DOHH2 (cell line): ENCODE results near the gene PON2.

Source experiments
- H3F3A ChIP-seq: fragments of 200-600 bp; sonication (generic), shearing (Covaris generic); 2 replicates; pipeline ENCODE4 v1.6.0; 2016; ENCODE audit warnings: antibody characterized with exemption, mild to moderate bottlenecking; ENCODE audit not compliant: control insufficient read depth, insufficient read depth
- H3K27ac ChIP-seq: fragments of 200-600 bp; sonication (generic); 2 replicates; pipeline ENCODE4 v1.5.1; 2014; ENCODE audit warnings: low read depth, mild to moderate bottlenecking, low read length, moderate library complexity
- H3K27me3 ChIP-seq: fragments of 200-600 bp; sonication (generic); 2 replicates; pipeline ENCODE4 v1.6.1; 2014; ENCODE audit warnings: mild to moderate bottlenecking, low read length, mixed read lengths; ENCODE audit not compliant: control insufficient read depth
- H3K36me3 ChIP-seq: fragments of 200-600 bp; sonication (generic); 2 replicates; pipeline ENCODE4 v1.6.1; 2014; ENCODE audit warnings: mild to moderate bottlenecking, low read length, moderate library complexity, mixed read lengths; ENCODE audit not compliant: control insufficient read depth
- H3K4me1 ChIP-seq: fragments of 200-600 bp; sonication (generic); 2 replicates; pipeline ENCODE4 v1.6.1; 2014; ENCODE audit warnings: mild to moderate bottlenecking, low read length, mixed read lengths; ENCODE audit not compliant: control insufficient read depth
- H3K4me2 ChIP-seq: fragments of 200-600 bp; sonication (generic); 2 replicates; pipeline ENCODE4 v1.6.0; 2014; ENCODE audit warnings: mild to moderate bottlenecking, low read length, moderate library complexity
- H3K4me3 ChIP-seq: fragments of 200-600 bp; sonication (generic); 2 replicates; pipeline ENCODE4 v1.5.1; 2014; ENCODE audit warnings: mild to moderate bottlenecking, low read length, mixed read lengths
- H3K79me2 ChIP-seq: fragments of 200-600 bp; sonication (generic); 2 replicates; pipeline ENCODE4 v1.6.1; 2014; ENCODE audit warnings: mild to moderate bottlenecking, low read length, mixed read lengths; ENCODE audit not compliant: control insufficient read depth
- H3K9me2 ChIP-seq: fragments of 200-600 bp; sonication (generic); replicated peaks from 2 replicates; pipeline ENCODE4 v1.6.1; 2014; ENCODE audit warnings: mild to moderate bottlenecking, low read length, mixed read lengths; ENCODE audit not compliant: control insufficient read depth
- H3K9me3 ChIP-seq: fragments of 200-600 bp; sonication (generic); 2 replicates; pipeline ENCODE4 v1.6.1; 2014; ENCODE audit warnings: antibody characterized with exemption, low read length, mixed read lengths; ENCODE audit not compliant: control insufficient read depth, insufficient read depth
- H4K20me1 ChIP-seq: fragments of 200-600 bp; sonication (generic); 2 replicates; pipeline ENCODE4 v1.6.0; 2014; ENCODE audit warnings: low read depth, mild to moderate bottlenecking, antibody characterized with exemption, low read length, moderate library complexity; ENCODE audit not compliant: control insufficient read depth, insufficient read depth
- CTCF ChIP-seq: fragments of 200-600 bp; sonication (generic); IDR thresholded peaks from one replicate; pipeline ENCODE4 v1.5.1; 2014; ENCODE audit warnings: antibody characterized with exemption, mild to moderate bottlenecking, low read depth, low read length; ENCODE audit not compliant: poor library complexity, severe bottlenecking
- EZH2phosphoT487 ChIP-seq: fragments of 200-600 bp; sonication (generic); IDR thresholded peaks from 2 replicates; pipeline ENCODE4 v1.6.1; 2017; ENCODE audit warnings: borderline replicate concordance, mild to moderate bottlenecking, antibody characterized with exemption, low read length, moderate library complexity, mixed read lengths

The PON2 gene

GRCh38 chr7:95471071-95471470 is 36.2 kb upstream of the PON2 start:
- no peaks in the 10 kb centered on the region for H3K27me3 ChIP-seq
- no peaks in the 10 kb centered on the region for H4K20me1 ChIP-seq
- H3K79me2 ChIP-seq, result no peaks in the 10 kb centered on the region
- no peaks in the 10 kb centered on the region for H3K9me2 ChIP-seq
- no peak overlapping the region for H3K4me3 ChIP-seq
- no peak for TF ChIP-seq CTCF
- TF ChIP-seq EZH2phosphoT487, result no peak
- H3F3A ChIP-seq, result no peaks in the 10 kb centered on the region
- no peak overlapping the region for H3K27ac ChIP-seq
- H3K4me1 ChIP-seq, result no peaks in the 10 kb centered on the region
- H3K4me2 ChIP-seq, result no peak overlapping the region
- no peaks in the 10 kb centered on the region for H3K9me3 ChIP-seq
- H3K36me3 ChIP-seq, result no peaks in the 10 kb centered on the region

GRCh38 chr7:95470452-95470851 is 35.6 kb upstream of the PON2 start:
- no peaks in the 10 kb centered on the region for H3K9me3 ChIP-seq
- H3K27ac ChIP-seq, result no peak overlapping the region
- no peak overlapping the region for H3K4me2 ChIP-seq
- no peaks in the 10 kb centered on the region for H4K20me1 ChIP-seq
- H3K4me3 ChIP-seq, result no peak overlapping the region
- H3K4me1 ChIP-seq, result no peaks in the 10 kb centered on the region
- no peaks in the 10 kb centered on the region for H3K9me2 ChIP-seq
- H3F3A ChIP-seq, result no peaks in the 10 kb centered on the region
- H3K36me3 ChIP-seq, result no peaks in the 10 kb centered on the region
- no peaks in the 10 kb centered on the region for H3K27me3 ChIP-seq
- H3K79me2 ChIP-seq, result no peaks in the 10 kb centered on the region
- no peak for TF ChIP-seq CTCF
- TF ChIP-seq EZH2phosphoT487, result no peak

- H3K9me2 ChIP-seq, result no peaks in the 10 kb centered on the region
- no peak overlapping the region for H3K4me2 ChIP-seq
- no peaks in the 10 kb centered on the region for H4K20me1 ChIP-seq
- H3K36me3 ChIP-seq, result no peaks in the 10 kb centered on the region
- no peaks in the 10 kb centered on the region for H3F3A ChIP-seq
- H3K9me3 ChIP-seq, result no peaks in the 10 kb centered on the region
- no peak for TF ChIP-seq EZH2phosphoT487
- no peak for TF ChIP-seq CTCF
- no peak overlapping the region for H3K27ac ChIP-seq
- no peaks in the 10 kb centered on the region for H3K27me3 ChIP-seq
- no peaks in the 10 kb centered on the region for H3K79me2 ChIP-seq
- no peak overlapping the region for H3K4me3 ChIP-seq
- H3K4me1 ChIP-seq, result no peaks in the 10 kb centered on the region
These were observed 35.0 kb upstream of the PON2 start for GRCh38 chr7:95469848-95470247.

- H3F3A ChIP-seq, result no peaks in the 10 kb centered on the region
- H3K4me1 ChIP-seq, result no peaks in the 10 kb centered on the region
- H3K4me3 ChIP-seq, result no peak overlapping the region
- H3K27ac ChIP-seq, result no peak overlapping the region
- TF ChIP-seq CTCF (no peak), EZH2phosphoT487 (no peak)
- no peak overlapping the region for H3K4me2 ChIP-seq
- H3K79me2 ChIP-seq, result no peaks in the 10 kb centered on the region
- H4K20me1 ChIP-seq, result no peaks in the 10 kb centered on the region
- H3K9me2 ChIP-seq, result no peaks in the 10 kb centered on the region
- H3K36me3 ChIP-seq, result no peaks in the 10 kb centered on the region
- no peaks in the 10 kb centered on the region for H3K27me3 ChIP-seq
- no peaks in the 10 kb centered on the region for H3K9me3 ChIP-seq
These were observed 34.4 kb upstream of the PON2 start for GRCh38 chr7:95469187-95469586.
